T-helper 17 cell (primary cell): Measurements from ENCODE around the gene PLA2G6. TPM values are rescaled to one million over a fixed set of nuclear protein-coding genes. Genes with fewer than 3 reads are reported as not detected.

Source experiments
- ATAC-seq: fragments of 150-1000 bp; cut with Tn5 transposase; 2 replicates; pipeline ENCODE4 v1.10.0; 2021; ENCODE audit warnings: mild to moderate bottlenecking, moderate library complexity
- DNase-seq, 3 donors: peaks; one replicate each; pipeline versions ENCODE4 v3.0.0 to v3.0.0-alpha.2; 2020 to 2021
- H3K9me3 ChIP-seq: one replicate; pipeline ENCODE4 v1.7.0; 2013; ENCODE audit warnings: low read length, mild to moderate bottlenecking; ENCODE audit not compliant: control insufficient read depth, poor library complexity, severe bottlenecking
- H3K27ac Mint-ChIP-seq: one replicate; pipeline ENCODE4 v1.8.0; 2022; ENCODE audit warnings: mild to moderate bottlenecking, moderate library complexity, mixed read lengths
- H3K27me3 Mint-ChIP-seq: one replicate; pipeline ENCODE4 v1.8.0; 2022; ENCODE audit warnings: mixed read lengths
- H3K36me3 Mint-ChIP-seq: one replicate; pipeline ENCODE4 v1.8.0; 2022; ENCODE audit warnings: low read depth, mixed read lengths
- H3K4me1 Mint-ChIP-seq: one replicate; pipeline ENCODE4 v1.8.0; 2022; ENCODE audit warnings: mild to moderate bottlenecking, mixed read lengths
- H3K4me3 Mint-ChIP-seq: one replicate; pipeline ENCODE4 v1.8.0; 2022; ENCODE audit warnings: mild to moderate bottlenecking, moderate library complexity, mixed read lengths
- total RNA-seq, 4 donors: library from RNA in 2 of 4; stranded (reverse) in 2 of 4; gene quantifications; one replicate each; pipeline ENCODE4 v1.2.3 and lab custom pipeline; 2022 to 2026

The PLA2G6 gene, protein sequence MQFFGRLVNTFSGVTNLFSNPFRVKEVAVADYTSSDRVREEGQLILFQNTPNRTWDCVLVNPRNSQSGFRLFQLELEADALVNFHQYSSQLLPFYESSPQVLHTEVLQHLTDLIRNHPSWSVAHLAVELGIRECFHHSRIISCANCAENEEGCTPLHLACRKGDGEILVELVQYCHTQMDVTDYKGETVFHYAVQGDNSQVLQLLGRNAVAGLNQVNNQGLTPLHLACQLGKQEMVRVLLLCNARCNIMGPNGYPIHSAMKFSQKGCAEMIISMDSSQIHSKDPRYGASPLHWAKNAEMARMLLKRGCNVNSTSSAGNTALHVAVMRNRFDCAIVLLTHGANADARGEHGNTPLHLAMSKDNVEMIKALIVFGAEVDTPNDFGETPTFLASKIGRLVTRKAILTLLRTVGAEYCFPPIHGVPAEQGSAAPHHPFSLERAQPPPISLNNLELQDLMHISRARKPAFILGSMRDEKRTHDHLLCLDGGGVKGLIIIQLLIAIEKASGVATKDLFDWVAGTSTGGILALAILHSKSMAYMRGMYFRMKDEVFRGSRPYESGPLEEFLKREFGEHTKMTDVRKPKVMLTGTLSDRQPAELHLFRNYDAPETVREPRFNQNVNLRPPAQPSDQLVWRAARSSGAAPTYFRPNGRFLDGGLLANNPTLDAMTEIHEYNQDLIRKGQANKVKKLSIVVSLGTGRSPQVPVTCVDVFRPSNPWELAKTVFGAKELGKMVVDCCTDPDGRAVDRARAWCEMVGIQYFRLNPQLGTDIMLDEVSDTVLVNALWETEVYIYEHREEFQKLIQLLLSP
- 10 to 100 TPM; 72.2 to 91.4 TPM for total RNA-seq
- total RNA-seq (lab: John Stamatoyannopoulos, UW) = 51.1 to 68.6 reads per million in 2 donors

DNA sequence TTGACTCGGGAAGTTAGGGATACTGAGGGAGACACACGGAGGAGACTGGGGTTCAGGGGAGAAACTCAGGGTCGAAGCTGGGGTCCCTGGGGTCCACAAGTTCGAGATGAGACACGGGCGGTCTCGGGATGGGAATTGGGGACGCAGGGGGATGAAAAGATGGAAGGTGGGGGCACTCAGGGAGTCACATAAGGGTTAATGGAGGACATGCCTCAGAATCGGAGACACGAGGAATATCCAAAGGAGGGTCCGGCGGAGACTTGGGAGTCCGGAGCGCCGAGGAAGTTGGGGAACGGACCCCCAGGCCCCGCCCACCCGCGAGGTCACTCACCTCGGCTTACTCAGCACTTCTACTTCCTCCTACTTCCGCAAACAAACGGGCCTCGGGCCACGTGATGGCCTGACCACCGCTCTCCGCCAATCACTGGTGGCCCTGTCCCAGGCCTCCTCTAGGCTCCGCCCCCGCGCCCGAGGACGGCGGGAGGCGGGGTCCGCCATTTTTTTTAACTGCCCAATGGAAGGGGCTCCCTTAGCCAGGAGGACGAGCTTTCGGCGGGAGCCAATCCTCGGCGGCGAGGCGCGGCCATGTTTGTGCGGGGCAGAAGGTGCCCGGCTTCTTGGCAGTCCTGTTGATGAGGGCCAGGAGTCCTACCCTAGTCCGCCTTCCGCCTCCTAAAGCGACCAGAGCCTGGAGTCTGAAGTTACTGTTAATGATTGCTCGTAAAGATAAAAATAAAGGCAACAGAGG is at the start of gene PLA2G6:
Gene PLA2G6 (minus strand): TSS at position 378 of the 748 bp plus-strand sequence. CDS start 12,404 bp downstream, outside the sequence.
- H3K36me3 Mint-ChIP-seq = peaks cover 5% of the 10 kb centered on the region
- peak within 1 kb of the TSS; percentile 99 for H3K27ac Mint-ChIP-seq
- no peaks in the 10 kb centered on the region for H3K27me3 Mint-ChIP-seq
- H3K4me1 Mint-ChIP-seq = peaks cover 39% of the 10 kb centered on the region
- DNase-seq (peak; percentile 90 to 94 (median 91)), ATAC-seq (peak; percentile 89)
- peak within 1 kb of the TSS; percentile 99 for H3K4me3 Mint-ChIP-seq
- no peaks in the 10 kb centered on the region for H3K9me3 ChIP-seq

DNA sequence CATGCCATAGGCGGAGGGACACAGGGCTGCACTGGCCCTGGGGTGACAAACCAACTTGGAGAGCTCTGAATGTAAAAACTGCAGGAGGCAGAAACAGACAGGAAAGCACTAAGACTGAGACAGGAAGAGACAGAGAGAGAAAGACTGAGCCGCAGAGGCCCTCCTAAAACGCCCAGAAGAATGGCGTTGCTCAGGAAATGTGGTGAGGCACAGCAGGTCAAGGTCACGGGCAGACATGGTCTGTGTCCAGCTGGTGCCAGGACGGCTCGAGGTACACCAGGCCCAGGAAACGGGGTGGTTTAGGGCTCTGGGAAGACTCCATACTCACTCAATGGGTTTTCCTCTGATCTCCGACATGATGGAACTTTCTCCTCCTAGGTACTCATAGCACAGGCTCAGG is 49.3 kb upstream of the PLA2G6 start:
- DNase-seq (no peak), ATAC-seq (no peak)
- Mint-ChIP-seq H3K27me3 (no peaks in the 10 kb centered on the region), H3K4me3 (no peak overlapping the region), H3K36me3 (no peaks in the 10 kb centered on the region), H3K27ac (peak overlapping the region; percentile 47), H3K4me1 (peaks cover 15% of the 10 kb centered on the region)
- H3K9me3 ChIP-seq = no peaks in the 10 kb centered on the region

DNA sequence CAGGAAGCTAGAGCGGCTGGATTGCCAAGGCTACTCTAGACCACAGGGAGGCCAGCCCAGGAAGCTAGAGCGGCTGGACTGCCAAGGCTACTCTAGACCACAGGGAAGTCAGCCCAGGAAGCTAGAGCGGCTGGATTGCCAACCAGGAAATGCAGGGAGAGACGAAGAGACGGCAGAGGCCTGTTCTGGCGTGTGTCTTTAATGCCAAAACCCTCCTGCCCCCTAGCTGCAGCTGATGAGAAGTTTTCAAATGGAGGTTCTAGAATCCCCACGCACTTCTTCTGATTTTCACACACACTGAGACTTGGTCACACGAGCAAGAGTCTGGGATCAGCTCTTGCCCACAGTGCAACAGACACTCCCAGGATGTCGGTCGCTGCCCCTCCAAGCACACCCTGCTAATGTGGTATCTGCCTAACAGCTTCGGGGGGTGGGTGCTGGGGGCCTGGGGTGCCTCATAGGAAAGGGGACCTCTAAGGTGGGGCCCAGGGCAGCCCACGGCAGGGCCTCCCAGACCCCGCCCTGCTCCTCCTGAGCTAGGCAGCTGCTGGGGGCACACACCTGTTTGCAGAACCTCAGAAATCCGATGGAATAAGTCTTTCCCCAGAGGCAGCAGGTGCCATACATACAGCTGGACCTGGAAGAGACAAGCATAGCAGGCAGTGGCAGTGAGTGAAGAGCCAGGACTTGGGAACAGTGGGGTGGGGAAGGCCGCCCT is 48.6 kb upstream of the PLA2G6 start:
- H3K36me3 Mint-ChIP-seq = no peaks in the 10 kb centered on the region
- H3K27me3 Mint-ChIP-seq = no peaks in the 10 kb centered on the region
- H3K4me3 Mint-ChIP-seq = no peak overlapping the region

DNA sequence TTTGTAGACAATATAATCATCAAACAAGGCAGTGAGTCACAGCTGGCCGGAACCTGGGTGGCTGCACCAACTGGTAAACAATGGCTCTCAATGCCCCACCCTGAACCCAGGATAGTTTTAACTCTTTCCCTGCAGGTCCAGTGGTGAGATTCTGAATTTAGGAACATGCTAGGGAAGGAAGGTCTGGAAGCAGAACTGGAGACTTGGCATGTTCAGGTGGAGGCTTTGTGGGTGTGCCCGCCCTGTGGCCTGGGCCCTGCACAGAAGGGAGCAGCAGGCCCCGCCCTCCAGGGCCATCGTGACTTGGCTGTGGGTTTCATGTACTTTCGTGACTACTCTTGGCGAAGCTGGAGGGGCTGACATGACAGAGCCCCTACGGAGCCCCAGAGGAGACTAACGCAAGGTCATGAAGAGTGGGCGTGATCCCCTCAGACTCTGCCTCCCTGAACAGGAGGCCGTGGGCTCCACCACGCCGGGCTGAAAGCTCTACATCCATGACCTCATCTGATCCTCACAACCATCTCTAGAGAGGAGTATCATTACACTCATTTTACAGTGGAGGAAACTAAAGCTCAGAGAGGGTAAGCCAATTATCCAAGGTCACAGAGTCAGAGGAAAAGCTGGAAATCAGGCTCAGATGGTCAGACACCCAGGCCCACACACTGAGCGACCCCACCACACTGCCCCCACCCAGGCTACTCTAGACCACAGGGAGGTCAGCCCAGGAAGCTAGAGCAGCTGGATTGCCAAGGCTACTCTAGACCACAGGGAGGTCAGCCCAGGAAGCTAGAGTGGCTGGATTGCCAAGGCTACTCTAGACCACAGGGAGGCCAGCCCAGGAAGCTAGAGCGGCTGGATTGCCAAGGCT is 47.5 kb upstream of the PLA2G6 start:
- Mint-ChIP-seq H3K27ac (peak overlapping the region; percentile 93), H3K27me3 (no peaks in the 10 kb centered on the region), H3K36me3 (no peaks in the 10 kb centered on the region), H3K4me1 (peaks cover 17% of the 10 kb centered on the region), H3K4me3 (peak overlapping the region; percentile 75)
- ATAC-seq (peak; percentile 57), DNase-seq (no peak)
- no peaks in the 10 kb centered on the region for H3K9me3 ChIP-seq

More for the DNA sequence above, 48.6 kb upstream of the PLA2G6 start:
- H3K9me3 ChIP-seq = no peaks in the 10 kb centered on the region
- ATAC-seq = peak; percentile 61
- H3K27ac Mint-ChIP-seq = peak overlapping the region; percentile 47
- peaks cover 15% of the 10 kb centered on the region for H3K4me1 Mint-ChIP-seq
- peak in 2 of 3 donors; percentile 24 to 45 for DNase-seq

DNA sequence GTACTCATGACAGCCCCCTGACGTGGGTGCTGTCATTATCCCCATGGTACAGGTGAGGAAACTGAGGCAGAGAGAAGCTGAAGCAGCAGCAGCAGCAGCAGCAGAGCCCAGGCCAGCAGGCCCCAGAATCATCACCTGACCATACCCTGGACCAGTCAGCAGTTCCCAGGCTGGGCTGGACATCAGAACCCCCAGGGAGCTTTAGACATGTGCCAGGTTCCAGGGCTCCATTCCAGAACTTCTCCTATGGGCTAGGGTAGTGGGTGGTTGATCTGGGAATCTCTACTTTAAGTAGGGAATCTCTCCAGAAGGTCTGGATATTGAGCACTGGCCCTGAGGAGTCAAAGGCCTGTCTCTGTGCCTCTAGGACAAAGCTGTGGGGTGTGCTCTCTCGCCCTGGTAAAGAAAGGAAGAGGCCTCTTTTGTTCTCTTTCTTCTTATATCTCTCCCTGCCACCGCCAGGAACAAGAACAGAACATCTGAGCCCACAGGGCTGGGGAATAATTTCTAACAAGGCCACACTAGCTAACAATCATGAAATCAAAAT is 46.8 kb upstream of the PLA2G6 start:
- Mint-ChIP-seq H3K4me1 (peaks cover 17% of the 10 kb centered on the region), H3K27me3 (no peaks in the 10 kb centered on the region), H3K27ac (peak overlapping the region; percentile 93), H3K36me3 (no peaks in the 10 kb centered on the region), H3K4me3 (peak overlapping the region; percentile 75)
- ATAC-seq = no peak
- no peaks in the 10 kb centered on the region for H3K9me3 ChIP-seq
- DNase-seq = no peak

DNA sequence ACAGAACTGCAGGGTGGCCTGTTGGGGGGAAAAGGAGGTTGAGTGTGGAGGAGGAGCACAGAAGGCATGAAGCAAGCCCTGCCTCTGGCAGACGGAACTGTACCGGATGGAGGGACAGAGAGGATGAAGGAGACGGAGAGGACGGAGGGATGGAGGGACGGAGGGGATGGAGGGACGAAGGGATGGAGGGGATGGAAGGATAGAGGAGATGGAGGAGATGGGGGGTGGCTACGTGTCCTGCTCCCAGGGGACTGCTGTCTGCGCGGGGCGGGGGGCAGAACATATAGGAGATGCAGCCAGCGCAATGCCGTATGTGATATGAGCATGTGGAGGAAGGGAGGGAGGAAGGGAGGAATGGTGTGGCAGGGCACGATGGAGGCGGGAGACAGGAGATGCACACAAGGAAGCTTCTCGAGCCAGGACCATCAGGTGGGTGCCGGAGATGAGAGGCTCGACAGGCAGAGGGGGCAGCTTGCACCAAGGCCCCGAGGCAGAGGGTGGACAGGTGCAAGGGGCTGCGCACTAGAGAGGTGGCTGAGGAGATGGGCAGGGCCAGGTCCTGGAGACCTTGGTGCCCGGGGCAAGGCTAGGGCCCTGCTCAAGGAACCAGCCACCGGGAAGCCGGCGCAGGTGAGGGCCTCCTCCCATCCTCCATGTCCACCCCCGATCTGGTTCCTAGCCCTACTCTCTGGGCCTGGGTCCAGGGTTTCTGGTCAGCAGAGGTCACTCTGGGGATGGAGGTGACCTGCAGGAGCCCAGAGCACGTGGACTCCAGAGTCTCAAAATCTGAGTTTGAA is 45.4 kb upstream of the PLA2G6 start:
- Mint-ChIP-seq H3K36me3 (no peaks in the 10 kb centered on the region), H3K27me3 (no peaks in the 10 kb centered on the region), H3K27ac (peak overlapping the region; percentile 49), H3K4me3 (peak overlapping the region; percentile 31), H3K4me1 (peaks cover 24% of the 10 kb centered on the region)
- no peak for ATAC-seq
- no peak for DNase-seq
- H3K9me3 ChIP-seq = no peaks in the 10 kb centered on the region

DNA sequence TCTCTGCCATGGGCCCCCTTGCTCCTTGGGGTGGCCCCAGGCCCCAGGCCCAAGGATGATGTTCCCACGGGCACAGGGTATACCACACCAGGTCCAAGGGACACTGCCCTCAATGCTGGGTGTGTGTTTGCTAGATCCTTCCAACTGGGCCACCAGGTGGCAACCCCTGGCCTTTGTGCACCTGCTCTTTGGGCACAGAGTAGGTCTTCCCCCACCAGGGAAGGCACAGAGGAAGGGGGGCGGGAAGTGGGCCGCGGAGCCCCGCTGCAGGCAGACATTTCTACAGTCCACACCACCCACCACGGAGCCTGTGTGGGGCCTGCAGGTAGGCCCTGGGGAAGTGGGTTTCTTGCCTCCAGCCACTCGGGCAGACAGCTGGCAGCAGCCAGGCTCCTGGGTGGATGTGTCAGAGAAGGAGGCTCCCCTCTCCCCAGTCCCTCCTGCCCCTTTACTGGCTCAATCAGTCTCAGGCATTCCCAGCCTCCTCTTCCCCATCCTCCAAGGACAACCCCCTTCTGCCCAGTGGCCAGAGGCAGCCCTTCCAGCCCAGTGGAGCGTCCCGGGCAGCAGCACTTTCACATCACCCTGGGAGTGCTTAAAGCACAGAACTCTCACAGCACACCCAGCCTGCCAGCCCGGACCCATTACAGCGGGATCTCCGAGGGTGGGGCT is 41.8 kb upstream of the PLA2G6 start:
- no peaks in the 10 kb centered on the region for H3K9me3 ChIP-seq
- H3K4me1 Mint-ChIP-seq = peaks cover 32% of the 10 kb centered on the region
- peak overlapping the region; percentile 95 for H3K27ac Mint-ChIP-seq
- H3K4me3 Mint-ChIP-seq = no peak overlapping the region
- ATAC-seq (no peak), DNase-seq (no peak)
- no peaks in the 10 kb centered on the region for H3K27me3 Mint-ChIP-seq
- H3K36me3 Mint-ChIP-seq = no peaks in the 10 kb centered on the region

DNA sequence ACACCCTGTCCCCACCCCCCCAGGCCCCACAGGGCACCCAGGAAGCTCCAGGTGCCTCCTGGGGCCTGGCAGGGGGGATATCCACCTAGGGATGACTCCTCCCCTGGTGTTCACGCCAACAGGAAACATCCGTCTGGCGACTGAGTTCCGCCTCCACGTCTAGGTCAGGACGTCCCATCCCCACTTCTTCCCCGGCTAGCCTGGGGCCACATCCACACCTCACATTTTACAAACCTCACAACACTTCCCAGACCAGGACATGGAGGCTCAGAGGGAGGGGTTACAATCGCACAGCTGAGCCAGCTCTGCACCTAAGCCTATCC is 41.1 kb upstream of the PLA2G6 start:
- H3K9me3 ChIP-seq = no peaks in the 10 kb centered on the region
- DNase-seq = no peak
- Mint-ChIP-seq H3K4me1 (peaks cover 39% of the 10 kb centered on the region), H3K4me3 (no peak overlapping the region), H3K27me3 (no peaks in the 10 kb centered on the region), H3K27ac (peak overlapping the region; percentile 95), H3K36me3 (no peaks in the 10 kb centered on the region)
- ATAC-seq = no peak

DNA sequence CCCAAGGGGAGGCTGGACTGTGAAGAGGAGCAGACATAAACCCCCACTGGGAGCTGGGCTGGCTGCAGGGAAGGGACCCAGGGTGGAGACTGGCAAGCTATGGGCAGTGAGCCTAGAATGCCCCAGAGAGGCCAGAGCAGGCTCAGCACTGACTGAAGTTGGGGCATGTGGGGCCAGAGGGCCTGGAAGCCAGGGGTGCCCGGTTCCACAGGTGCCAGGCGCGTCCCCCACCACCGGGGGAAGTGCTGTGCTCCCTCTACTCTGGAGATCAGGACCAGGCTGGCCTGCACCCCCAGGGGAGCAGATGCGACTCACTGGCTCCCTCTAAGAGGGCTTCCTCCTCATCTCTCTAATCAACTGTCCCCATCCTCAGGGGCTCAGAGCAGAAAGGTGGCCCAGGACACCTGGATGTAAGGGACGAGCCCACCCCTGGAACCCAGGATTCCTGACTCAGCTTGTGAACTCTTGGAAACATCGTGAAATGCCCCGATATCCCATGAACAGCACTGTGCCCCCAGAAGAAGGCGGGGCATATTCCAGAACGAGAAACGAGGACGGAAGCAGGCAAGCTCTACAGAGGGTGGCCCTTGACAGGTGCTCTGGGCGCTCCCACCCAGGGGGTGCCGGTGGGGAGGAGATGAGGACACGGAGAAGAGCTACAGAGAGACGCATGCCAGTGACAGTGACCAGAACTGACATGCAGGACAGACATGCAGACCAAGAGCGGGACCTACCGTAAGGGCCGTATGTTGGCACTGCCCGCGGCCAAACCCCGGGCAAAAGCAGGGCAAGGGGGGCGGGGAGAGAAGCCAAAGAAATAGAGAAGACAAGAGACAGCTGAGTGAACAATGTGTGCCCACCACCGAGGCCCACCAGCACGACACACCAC is 40.5 kb upstream of the PLA2G6 start:
- no peak for ATAC-seq
- H3K4me3 Mint-ChIP-seq = no peak overlapping the region
- H3K9me3 ChIP-seq = no peaks in the 10 kb centered on the region
- H3K4me1 Mint-ChIP-seq = peaks cover 40% of the 10 kb centered on the region
- no peaks in the 10 kb centered on the region for H3K27me3 Mint-ChIP-seq
- DNase-seq = no peak
- no peaks in the 10 kb centered on the region for H3K36me3 Mint-ChIP-seq
- H3K27ac Mint-ChIP-seq = peak overlapping the region; percentile 95

DNA sequence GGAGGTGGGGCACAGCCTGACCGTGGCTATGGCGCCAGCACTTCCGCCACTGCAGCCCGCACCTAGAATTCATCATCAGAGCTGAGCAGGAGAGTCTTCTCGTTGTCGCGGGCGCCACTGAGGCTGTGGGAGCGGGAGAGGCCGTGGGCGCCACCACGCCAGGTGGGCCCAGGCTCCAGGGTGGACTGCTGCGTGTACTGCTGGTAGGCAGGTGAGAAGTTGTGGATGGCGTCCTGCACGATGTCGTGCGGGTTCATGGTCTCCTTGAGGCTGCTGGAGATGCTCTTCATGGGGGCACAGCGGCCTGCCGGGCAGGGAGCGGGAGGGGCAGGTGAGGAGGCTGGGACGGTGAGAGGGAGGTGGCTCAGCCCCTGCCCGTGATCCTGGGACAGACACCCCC is 39.8 kb upstream of the PLA2G6 start:
- Mint-ChIP-seq H3K27me3 (no peaks in the 10 kb centered on the region), H3K4me3 (peak overlapping the region; percentile 57), H3K36me3 (no peaks in the 10 kb centered on the region), H3K4me1 (peaks cover 40% of the 10 kb centered on the region), H3K27ac (peak overlapping the region; percentile 95)
- ATAC-seq (no peak), DNase-seq (no peak)
- H3K9me3 ChIP-seq = no peaks in the 10 kb centered on the region
